Karpas-422 (cell line): ENCODE data around the gene CKM. TPM values are rescaled to one million over a fixed set of nuclear protein-coding genes. Genes with fewer than 3 reads are reported as not detected.
A peak's percentile ranks its signal among the peaks of the same experiment; 100 is the strongest.

Experiments used
- DNase-seq: peaks from one replicate; pipeline ENCODE4 v3.0.0-alpha.2; 2015
- H2AFZ ChIP-seq: fragments of 200-600 bp; sonication (generic); 2 replicates; pipeline ENCODE4 v1.6.1; 2014; ENCODE audit warnings: antibody characterized with exemption, low read length, mixed read lengths
- H3K27ac ChIP-seq: fragments of 200-600 bp; sonication (generic); 2 replicates; pipeline ENCODE4 v1.5.1; 2014; ENCODE audit warnings: mild to moderate bottlenecking, low read length, moderate library complexity
- H3K27me3 ChIP-seq: fragments of 200-600 bp; sonication (generic); 2 replicates; pipeline ENCODE4 v1.6.1; 2014; ENCODE audit warnings: low read length, mixed read lengths
- H3K36me3 ChIP-seq: fragments of 200-600 bp; sonication (generic); 2 replicates; pipeline ENCODE4 v1.6.1; 2014; ENCODE audit warnings: low read length, mixed read lengths; ENCODE audit not compliant: insufficient read depth
- H3K4me1 ChIP-seq: fragments of 200-600 bp; sonication (generic); 2 replicates; pipeline ENCODE4 v1.6.1; 2014; ENCODE audit warnings: mild to moderate bottlenecking, low read length, mixed read lengths
- H3K4me2 ChIP-seq: fragments of 200-600 bp; sonication (generic); 2 replicates; pipeline ENCODE4 v1.6.1; 2014; ENCODE audit warnings: low read length, low read depth, mild to moderate bottlenecking; ENCODE audit not compliant: poor library complexity, severe bottlenecking
- H3K4me3 ChIP-seq: fragments of 200-600 bp; sonication (generic); 2 replicates; pipeline ENCODE4 v1.5.1; 2014; ENCODE audit warnings: mild to moderate bottlenecking, antibody characterized with exemption, low read length, mixed read lengths
- H3K79me2 ChIP-seq: fragments of 200-600 bp; sonication (generic); 2 replicates; pipeline ENCODE4 v1.6.1; 2014; ENCODE audit warnings: mild to moderate bottlenecking, low read length, mixed read lengths
- H3K9ac ChIP-seq: fragments of 200-600 bp; sonication (generic); 2 replicates; pipeline ENCODE4 v1.6.0; 2014; ENCODE audit warnings: low read length
- H3K9me2 ChIP-seq: fragments of 200-600 bp; sonication (generic), shearing (Covaris generic); replicated peaks from 2 replicates; pipeline ENCODE4 v1.6.0; 2014; ENCODE audit warnings: mild to moderate bottlenecking, low read length, moderate library complexity; ENCODE audit not compliant: insufficient read depth
- H3K9me3 ChIP-seq: fragments of 300-700, 200-600 bp; sonication (generic); 2 replicates; pipeline ENCODE4 v1.6.1; 2014; ENCODE audit warnings: low read length, mixed read lengths
- H4K20me1 ChIP-seq: fragments of 200-600 bp; sonication (generic); 2 replicates; pipeline ENCODE4 v1.6.1; 2014; ENCODE audit warnings: mild to moderate bottlenecking, antibody characterized with exemption, low read length, low read depth; ENCODE audit not compliant: insufficient read depth
- total RNA-seq: library from RNA; depleted of rRNA; stranded (reverse); fragments of >200 nt; shearing (Covaris generic); gene quantifications from 2 replicates; pipeline ENCODE4 v1.2.3, GENCODE V29; 2014; ENCODE audit warnings: low replicate concordance

Gene CKM
- total RNA-seq, 1 experiment from 2014 or later = not detected

DNA sequence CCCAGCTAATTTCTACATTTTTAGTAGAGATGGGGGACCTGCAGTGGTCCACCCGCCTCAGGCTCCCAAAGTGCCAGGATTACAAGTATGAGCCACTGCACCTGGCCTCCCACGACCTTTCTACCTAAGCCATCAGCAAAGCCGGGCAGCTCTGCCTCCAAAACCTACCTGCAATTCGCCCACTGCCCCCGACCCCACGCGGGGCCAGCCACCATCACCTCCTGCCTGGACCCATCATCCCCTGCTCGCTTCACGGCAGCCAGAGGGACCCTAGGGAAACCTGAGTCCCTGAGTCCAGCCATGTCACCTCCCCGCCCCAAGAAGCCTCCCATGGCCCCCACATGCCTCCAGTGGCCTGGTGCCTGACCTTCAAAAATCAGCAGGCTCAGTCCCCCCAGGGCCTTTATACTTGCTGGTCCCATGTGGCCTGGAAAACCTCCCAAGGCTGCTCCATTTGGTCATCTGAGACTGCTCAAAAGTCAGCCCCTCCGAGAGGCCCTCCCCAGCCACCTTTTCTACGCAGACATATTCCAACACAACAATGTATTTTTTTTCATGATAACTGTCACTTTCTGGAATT is 35.6 kb upstream of the CKM start:
- no peak overlapping the region for H3K27ac ChIP-seq
- no peaks in the 10 kb centered on the region for H3K9me3 ChIP-seq
- H4K20me1 ChIP-seq = no peaks in the 10 kb centered on the region
- H3K9me2 ChIP-seq = no peaks in the 10 kb centered on the region
- H3K4me2 ChIP-seq = no peak overlapping the region
- H3K4me3 ChIP-seq = no peak overlapping the region
- no peaks in the 10 kb centered on the region for H3K27me3 ChIP-seq
- no peak overlapping the region for H3K9ac ChIP-seq
- peaks cover 5% of the 10 kb centered on the region; the same call in 1 of the 2 replicates for H3K36me3 ChIP-seq
- no peaks in the 10 kb centered on the region for H3K4me1 ChIP-seq
- H3K79me2 ChIP-seq = no peaks in the 10 kb centered on the region
- DNase-seq = no peak
- no peak overlapping the region for H2AFZ ChIP-seq

- DNase-seq = no peak
- Histone ChIP-seq H3K9me2 (no peaks in the 10 kb centered on the region), H3K9ac (no peak overlapping the region), H4K20me1 (no peaks in the 10 kb centered on the region), H3K36me3 (peaks cover 5% of the 10 kb centered on the region; the same call in 1 of the 2 replicates), H3K4me3 (no peak overlapping the region), H3K9me3 (no peaks in the 10 kb centered on the region), H3K27ac (no peak overlapping the region), H3K4me2 (no peak overlapping the region), H2AFZ (no peak overlapping the region), H3K79me2 (no peaks in the 10 kb centered on the region), H3K27me3 (no peaks in the 10 kb centered on the region), H3K4me1 (no peaks in the 10 kb centered on the region)
These were observed 34.7 kb upstream of the CKM start for GRCh38 chr19:45357445-45357783.

DNA sequence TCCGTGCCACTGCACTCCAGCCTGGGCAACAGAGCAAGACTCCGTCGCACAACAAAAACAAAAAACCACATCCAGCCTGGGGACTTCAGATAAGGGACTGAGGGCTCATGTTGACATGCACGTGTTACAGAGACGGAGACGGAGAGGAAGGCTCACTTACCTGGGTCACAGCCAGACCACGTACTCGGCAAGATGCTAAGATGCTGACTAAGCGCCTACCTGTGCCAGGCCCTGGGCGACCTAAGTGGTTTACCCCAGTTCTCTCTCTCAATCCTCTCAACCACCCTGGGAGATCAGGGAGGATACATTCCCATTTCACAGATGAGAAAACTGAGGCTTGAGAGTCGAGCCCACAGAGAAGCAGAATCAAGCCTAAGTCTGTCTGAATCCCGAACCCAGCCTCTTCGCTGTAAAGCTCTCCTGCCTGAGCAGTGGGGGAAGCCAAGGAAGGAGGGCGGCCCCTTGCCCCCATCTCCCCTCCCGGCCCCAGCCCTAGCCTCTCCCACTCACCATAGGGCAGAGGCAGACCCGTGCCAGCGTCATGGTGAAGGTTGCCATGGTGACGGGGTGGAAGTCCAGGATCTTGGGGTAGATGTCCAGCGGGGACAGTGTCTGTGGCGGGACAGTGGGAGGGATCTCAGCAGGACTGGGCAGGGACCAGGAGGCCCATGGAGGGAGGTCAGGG is 34.2 kb upstream of the CKM start:
- no peaks in the 10 kb centered on the region for H3K79me2 ChIP-seq
- no peak overlapping the region for H3K27ac ChIP-seq
- H2AFZ ChIP-seq = no peak overlapping the region
- no peak overlapping the region for H3K9ac ChIP-seq
- H3K9me3 ChIP-seq = no peaks in the 10 kb centered on the region
- no peaks in the 10 kb centered on the region for H3K9me2 ChIP-seq
- H3K27me3 ChIP-seq = no peaks in the 10 kb centered on the region
- no peak overlapping the region for H3K4me3 ChIP-seq
- peaks cover 5% of the 10 kb centered on the region; the same call in 1 of the 2 replicates for H3K36me3 ChIP-seq
- H3K4me2 ChIP-seq = no peak overlapping the region
- H4K20me1 ChIP-seq = no peaks in the 10 kb centered on the region
- no peaks in the 10 kb centered on the region for H3K4me1 ChIP-seq
- DNase-seq = no peak

- Histone ChIP-seq H4K20me1 (no peaks in the 10 kb centered on the region), H3K4me2 (no peak overlapping the region), H2AFZ (no peak overlapping the region), H3K79me2 (no peaks in the 10 kb centered on the region), H3K9me2 (no peaks in the 10 kb centered on the region), H3K36me3 (peaks cover 5% of the 10 kb centered on the region; the same call in 1 of the 2 replicates), H3K9ac (no peak overlapping the region), H3K4me1 (no peaks in the 10 kb centered on the region), H3K4me3 (no peak overlapping the region), H3K27ac (no peak overlapping the region), H3K27me3 (no peaks in the 10 kb centered on the region), H3K9me3 (no peaks in the 10 kb centered on the region)
- DNase-seq = no peak
These were observed 33.2 kb upstream of the CKM start for GRCh38 chr19:45355910-45356309.

DNA sequence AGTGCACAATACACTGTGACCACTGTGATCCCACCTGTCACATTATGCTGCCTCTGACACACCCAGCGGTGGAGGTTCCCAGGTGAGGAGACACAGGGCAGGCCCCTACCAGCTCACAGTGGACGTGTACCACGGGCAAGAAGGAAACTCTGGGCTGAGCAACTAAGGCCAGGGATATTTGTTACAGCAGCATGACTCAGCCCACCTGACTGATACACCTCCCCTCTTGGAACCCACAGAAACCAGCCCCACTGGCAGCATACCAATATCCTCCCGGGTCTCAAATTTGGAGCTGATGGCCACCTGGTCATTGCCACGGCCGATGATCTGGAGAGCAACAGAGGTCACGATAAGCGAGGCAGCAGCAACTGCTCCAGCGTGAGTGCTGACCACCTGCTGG is 32.7 kb upstream of the CKM start:
- no peak for DNase-seq
- no peaks in the 10 kb centered on the region for H3K4me1 ChIP-seq
- no peak overlapping the region for H3K4me3 ChIP-seq
- H3K79me2 ChIP-seq = no peaks in the 10 kb centered on the region
- no peaks in the 10 kb centered on the region for H3K9me3 ChIP-seq
- no peaks in the 10 kb centered on the region for H3K27me3 ChIP-seq
- H3K4me2 ChIP-seq = no peak overlapping the region
- peaks cover 5% of the 10 kb centered on the region; the same call in 1 of the 2 replicates for H3K36me3 ChIP-seq
- H4K20me1 ChIP-seq = no peaks in the 10 kb centered on the region
- no peak overlapping the region for H2AFZ ChIP-seq
- no peak overlapping the region for H3K27ac ChIP-seq
- H3K9ac ChIP-seq = no peak overlapping the region
- no peaks in the 10 kb centered on the region for H3K9me2 ChIP-seq

- no peak overlapping the region for H3K9ac ChIP-seq
- no peak overlapping the region for H2AFZ ChIP-seq
- no peaks in the 10 kb centered on the region for H3K9me3 ChIP-seq
- H3K4me2 ChIP-seq = no peak overlapping the region
- peaks cover 5% of the 10 kb centered on the region; the same call in 1 of the 2 replicates for H3K36me3 ChIP-seq
- H3K4me3 ChIP-seq = no peak overlapping the region
- H3K27me3 ChIP-seq = no peaks in the 10 kb centered on the region
- no peaks in the 10 kb centered on the region for H3K4me1 ChIP-seq
- no peak overlapping the region for H3K27ac ChIP-seq
- 0 out of 2 replicates have a peak, but pooled peaks cover 2% of the 10 kb centered on the region for H4K20me1 ChIP-seq
- H3K9me2 ChIP-seq = no peaks in the 10 kb centered on the region
- no peaks in the 10 kb centered on the region for H3K79me2 ChIP-seq
- no peak for DNase-seq
These were observed 31.7 kb upstream of the CKM start for GRCh38 chr19:45354241-45354842.

DNA sequence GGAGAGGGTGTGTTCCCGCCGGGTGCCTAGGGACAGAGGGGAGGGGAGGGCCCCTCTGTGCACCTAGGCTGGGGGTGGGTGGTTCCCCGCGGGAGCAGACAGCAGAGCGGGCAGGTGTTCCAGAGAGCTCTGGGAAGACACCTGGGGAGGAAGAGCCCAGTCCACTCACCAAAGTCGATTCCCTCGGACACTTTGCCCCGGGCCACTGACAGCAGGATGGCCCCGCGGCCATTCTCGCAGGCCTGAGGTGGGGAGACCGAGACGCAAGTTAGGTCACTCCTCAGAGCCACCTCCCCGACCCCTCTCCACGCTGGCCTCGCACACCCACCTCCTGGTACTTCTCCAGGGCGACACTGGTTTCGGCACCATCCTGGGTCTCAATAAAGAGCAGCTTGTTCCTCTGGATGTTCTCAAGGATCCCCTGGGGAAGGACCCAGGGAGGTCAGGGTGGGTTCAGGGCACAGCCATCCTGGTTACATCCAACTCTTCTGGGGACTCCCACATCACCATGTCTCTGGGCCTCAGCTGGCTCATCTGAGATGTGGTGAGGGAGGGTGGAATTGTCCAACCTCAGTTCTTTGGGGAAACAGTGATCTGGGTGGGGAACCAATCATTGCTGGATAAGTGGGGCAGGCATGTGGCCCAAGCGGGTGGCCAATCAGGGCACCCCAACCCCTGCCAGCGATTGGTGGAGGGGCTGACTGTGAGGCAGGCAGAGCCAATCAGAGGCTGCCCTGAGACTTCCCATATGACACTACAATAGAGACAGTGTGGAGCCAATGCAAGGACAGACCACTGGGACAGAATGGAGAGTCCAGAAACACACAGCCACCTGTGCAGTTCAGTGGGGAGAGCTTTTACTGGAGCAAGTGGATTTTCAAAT is 30.5 kb upstream of the CKM start:
- H3K4me2 ChIP-seq = no peak overlapping the region
- no peaks in the 10 kb centered on the region for H3K9me2 ChIP-seq
- no peak overlapping the region for H2AFZ ChIP-seq
- 0 out of 2 replicates have a peak, but pooled peaks cover 2% of the 10 kb centered on the region for H4K20me1 ChIP-seq
- H3K9ac ChIP-seq = no peak overlapping the region
- no peak overlapping the region for H3K4me3 ChIP-seq
- no peaks in the 10 kb centered on the region for H3K9me3 ChIP-seq
- no peaks in the 10 kb centered on the region for H3K27me3 ChIP-seq
- no peak overlapping the region for H3K27ac ChIP-seq
- H3K36me3 ChIP-seq = peaks cover 5% of the 10 kb centered on the region; the same call in 1 of the 2 replicates
- no peaks in the 10 kb centered on the region for H3K4me1 ChIP-seq
- DNase-seq = peak; percentile 74
- H3K79me2 ChIP-seq = no peaks in the 10 kb centered on the region

- Histone ChIP-seq H3K36me3 (peaks cover 5% of the 10 kb centered on the region; the same call in 1 of the 2 replicates), H3K9me2 (no peaks in the 10 kb centered on the region), H3K4me2 (no peak overlapping the region), H3K9ac (no peak overlapping the region), H3K9me3 (no peaks in the 10 kb centered on the region), H2AFZ (no peak overlapping the region), H3K27me3 (no peaks in the 10 kb centered on the region), H4K20me1 (0 out of 2 replicates have a peak, but pooled peaks cover 2% of the 10 kb centered on the region), H3K79me2 (no peaks in the 10 kb centered on the region), H3K27ac (no peak overlapping the region), H3K4me3 (no peak overlapping the region), H3K4me1 (no peaks in the 10 kb centered on the region)
- DNase-seq = no peak
These were observed 29.8 kb upstream of the CKM start for GRCh38 chr19:45352471-45352870.
